Keratinocyte (primary cell): Measurements from ENCODE around the gene KRCC1. TPM values are rescaled to one million over a fixed set of nuclear protein-coding genes. Genes with fewer than 3 reads are reported as not detected.

Source experiments
- DNase-seq: peaks from one replicate; pipeline ENCODE4 v3.0.0-alpha.2; 2011; ENCODE audit warnings: low read depth, missing footprints, low spot score
- FAIRE-seq: peaks from 2 replicates; lab custom pipeline; 2011; peaks lifted over from hg19 to GRCh38; lab: Jason Lieb, UNC
- H2AFZ ChIP-seq: 2 replicates; pipeline ENCODE4 v1.6.0; 2012; ENCODE audit warnings: low read length, control low read depth, inconsistent platforms; ENCODE audit not compliant: control insufficient read depth
- H3K27ac ChIP-seq: 2 replicates; pipeline ENCODE4 v1.5.1; 2011; ENCODE audit warnings: low read length; ENCODE audit not compliant: control insufficient read depth, insufficient read depth
- H3K27me3 ChIP-seq: 3 replicates; pipeline ENCODE4 v1.6.0; 2011; ENCODE audit warnings: low read length; ENCODE audit not compliant: control insufficient read depth, insufficient read depth; ENCODE audit errors: extremely low read depth
- H3K36me3 ChIP-seq, 2 experiments: 2 replicates in 1 of 2; 3 replicates in 1 of 2; pipeline ENCODE4 v1.5.1; 2011; ENCODE audit warnings: low read length in 2 of 2, mild to moderate bottlenecking in 1 of 2; ENCODE audit not compliant: control insufficient read depth in 2 of 2, insufficient read depth in 2 of 2; ENCODE audit errors: extremely low read depth in 1 of 2
- H3K4me1 ChIP-seq: 3 replicates; pipeline ENCODE4 v1.5.1; 2011; ENCODE audit warnings: low read length; ENCODE audit not compliant: control insufficient read depth, insufficient read depth; ENCODE audit errors: extremely low read depth
- H3K4me2 ChIP-seq: 3 replicates; pipeline ENCODE4 v1.6.0; 2011; ENCODE audit warnings: low read depth, low read length; ENCODE audit not compliant: control insufficient read depth, insufficient read depth; ENCODE audit errors: extremely low read depth
- H3K4me3 ChIP-seq, 3 experiments: fragments of 200-600 bp in 1 of 3; sonication (generic) in 1 of 3; 2 replicates in 2 of 3; 3 replicates in 1 of 3; pipeline ENCODE4 v1.5.1; 2011 to 2016; ENCODE audit warnings: low read length in 3 of 3, mild to moderate bottlenecking in 3 of 3, control low read depth in 2 of 3, inconsistent platforms in 1 of 3, low read depth in 1 of 3, mixed read lengths in 1 of 3, mixed run types in 1 of 3, moderate library complexity in 1 of 3; ENCODE audit not compliant: control insufficient read depth in 2 of 3, insufficient read depth in 2 of 3; ENCODE audit errors: extremely low read depth in 1 of 3
- H3K79me2 ChIP-seq: 2 replicates; pipeline ENCODE4 v1.6.0; 2012; ENCODE audit warnings: low read length; ENCODE audit not compliant: control insufficient read depth, insufficient read depth
- H3K9ac ChIP-seq: 3 replicates; pipeline ENCODE4 v1.6.0; 2011; ENCODE audit warnings: low read length; ENCODE audit not compliant: control insufficient read depth, insufficient read depth; ENCODE audit errors: extremely low read depth
- H3K9me1 ChIP-seq: 3 replicates; pipeline ENCODE4 v1.6.0; 2011; ENCODE audit warnings: low read length; ENCODE audit not compliant: control insufficient read depth, insufficient read depth; ENCODE audit errors: extremely low read depth
- H3K9me3 ChIP-seq: 2 replicates; pipeline ENCODE4 v1.5.1; 2012; ENCODE audit warnings: low read depth, low read length; ENCODE audit not compliant: control insufficient read depth
- H4K20me1 ChIP-seq: 3 replicates; pipeline ENCODE4 v1.6.0; 2011; ENCODE audit warnings: low read length; ENCODE audit not compliant: control insufficient read depth, insufficient read depth; ENCODE audit errors: extremely low read depth
- CTCF ChIP-seq, 3 experiments: IDR thresholded peaks in 1 of 3; conservative IDR thresholded peaks in 1 of 3; optimal IDR thresholded peaks in 1 of 3; 2 replicates in 2 of 3; 3 replicates in 1 of 3; pipeline versions ENCODE3 to v1.5.1; 2011; ENCODE audit warnings: low read length in 3 of 3, mild to moderate bottlenecking in 3 of 3, moderate library complexity in 2 of 3, control low read depth in 1 of 3, inconsistent platforms in 1 of 3; ENCODE audit not compliant: insufficient read depth in 2 of 3; ENCODE audit errors: extremely low read depth in 1 of 3
- EZH2 ChIP-seq: IDR thresholded peaks from one replicate; pipeline ENCODE4 v1.6.1; 2012; ENCODE audit warnings: inconsistent platforms, mild to moderate bottlenecking, low read length, moderate library complexity
- dilution Hi-C: fragments of 300-500 bp; cut with MboI; formaldehyde crosslinking; loops from one replicate; pipeline ENCODE4 v1.7.0; 2020; ENCODE audit warnings: low sequenced_read_pairs; ENCODE audit not compliant: extremely low pct_ligation_motif_present
- polyA plus RNA-seq, 5 experiments: library from polyadenylated mRNA; depleted of rRNA in 3 of 5; stranded (reverse) in 3 of 5; stranded (forward) in 1 of 5; unstranded in 1 of 5; fragments of >200 nt; gene quantifications; 1 replicate in 1 of 5; 2 replicates in 3 of 5; 3 replicates in 1 of 5; pipeline versions ENCODE4 v1.2.1 to v1.2.3, GENCODE V29; 2011 to 2012; ENCODE audit warnings: missing spikeins in 2 of 5, low read depth in 1 of 5, low replicate concordance in 1 of 5

The KRCC1 gene
- polyA plus RNA-seq, 1 donor (not counting 4 experiments of a cell fraction or from before 2014, with no cell fraction given), result 21.1 TPM

GRCh38 chr2:88087763-88088162, 32.2 kb upstream of the KRCC1 start:
- Histone ChIP-seq H2AFZ (no peak overlapping the region), H3K4me1 (no peaks in the 10 kb centered on the region), H3K9me1 (no peaks in the 10 kb centered on the region), H3K9me3 (no peaks in the 10 kb centered on the region), H3K9ac (no peak overlapping the region), H3K4me2 (no peak overlapping the region), H3K27me3 (no peaks in the 10 kb centered on the region), H4K20me1 (no peaks in the 10 kb centered on the region), H3K27ac (no peak overlapping the region), H3K36me3 (no peaks in the 10 kb centered on the region), H3K4me3 (no peak overlapping the region), H3K79me2 (no peaks in the 10 kb centered on the region)
- dilution Hi-C loops, result no loop called here
- DNase-seq (no peak), FAIRE-seq (no peak)
- TF ChIP-seq CTCF (optimal IDR thresholded peaks at IDR 0.05 in 1 of 3, IDR thresholded peaks at IDR 0.05 in 1 of 3, conservative IDR thresholded peaks at IDR 0.05 in 1 of 3; ENCODE audit: extremely low read depth in 1 of 3, insufficient read depth in 2 of 3, low read length in 3 of 3) (no peak), EZH2 (no peak)

GRCh38 chr2:88087073-88087472, 31.5 kb upstream of the KRCC1 start:
- H3K4me3 ChIP-seq, result no peak overlapping the region
- no peaks in the 10 kb centered on the region for H4K20me1 ChIP-seq
- dilution Hi-C loops, result no loop called here
- H3K27ac ChIP-seq, result no peak overlapping the region
- H3K4me2 ChIP-seq, result no peak overlapping the region
- FAIRE-seq, result no peak
- no peaks in the 10 kb centered on the region for H3K79me2 ChIP-seq
- no peaks in the 10 kb centered on the region for H3K9me3 ChIP-seq
- H3K9ac ChIP-seq, result no peak overlapping the region
- H3K36me3 ChIP-seq, result no peaks in the 10 kb centered on the region
- H2AFZ ChIP-seq, result no peak overlapping the region
- H3K9me1 ChIP-seq, result no peaks in the 10 kb centered on the region
- H3K27me3 ChIP-seq, result no peaks in the 10 kb centered on the region
- no peaks in the 10 kb centered on the region for H3K4me1 ChIP-seq
- no peak for DNase-seq
- no peak for TF ChIP-seq EZH2
- no peak for TF ChIP-seq CTCF (optimal IDR thresholded peaks at IDR 0.05 in 1 of 3, IDR thresholded peaks at IDR 0.05 in 1 of 3, conservative IDR thresholded peaks at IDR 0.05 in 1 of 3; ENCODE audit: extremely low read depth in 1 of 3, insufficient read depth in 2 of 3, low read length in 3 of 3)
